Kidney (tissue), 14 donors: ENCODE data around the gene ZNF157. TPM values are rescaled to one million over a fixed set of nuclear protein-coding genes. Genes with fewer than 3 reads are reported as not detected.

ENCODE experiments used
- DNase-seq, 5 donors: peaks; one replicate each; pipeline ENCODE4 v3.0.0-alpha.2; 2013 to 2020
- FAIRE-seq: peaks from 2 replicates; lab custom pipeline; 2012; peaks lifted over from hg19 to GRCh38; lab: Jason Lieb, UNC
- H3K27ac ChIP-seq, 2 donors: one replicate each; pipeline ENCODE4 v1.7.0; 2013; ENCODE audit warnings: low read depth in 2 of 2, low read length in 2 of 2, inconsistent platforms in 1 of 2
- H3K27me3 ChIP-seq: one replicate; pipeline ENCODE4 v1.7.1; 2013; ENCODE audit warnings: low read length, inconsistent platforms; ENCODE audit not compliant: control insufficient read depth, insufficient read depth
- H3K36me3 ChIP-seq, 3 donors: one replicate each; pipeline versions ENCODE4 v1.7.0 to v1.7.1; 2013; ENCODE audit warnings: low read length in 3 of 3, control low read depth in 1 of 3, inconsistent platforms in 1 of 3; ENCODE audit not compliant: insufficient read depth in 3 of 3, control insufficient read depth in 2 of 3
- H3K4me1 ChIP-seq, 3 donors: one replicate each; pipeline versions ENCODE4 v1.7.0 to v1.7.1; 2013; ENCODE audit warnings: low read length in 3 of 3, inconsistent platforms in 1 of 3, low read depth in 1 of 3; ENCODE audit not compliant: control insufficient read depth in 2 of 3, insufficient read depth in 2 of 3
- H3K4me3 ChIP-seq, 3 donors: one replicate each; pipeline versions ENCODE4 v1.7.0 to v1.8.1; 2013; ENCODE audit warnings: low read length in 3 of 3, control low read depth in 1 of 3, inconsistent platforms in 1 of 3
- H3K9ac ChIP-seq, 3 donors: one replicate each; pipeline versions ENCODE4 v1.7.0 to v1.7.1; 2013; ENCODE audit warnings: low read length in 3 of 3, control low read depth in 1 of 3, inconsistent platforms in 1 of 3
- H3K9me3 ChIP-seq, 3 donors: one replicate each; pipeline versions ENCODE4 v1.7.0 to v1.7.1; 2013; ENCODE audit warnings: low read length in 3 of 3, control low read depth in 1 of 3, inconsistent platforms in 1 of 3; ENCODE audit not compliant: control insufficient read depth in 2 of 3, insufficient read depth in 1 of 3
- CTCF ChIP-seq: IDR thresholded peaks from 3 replicates; pipeline ENCODE4 v1.5.1; 2012; ENCODE audit warnings: mild to moderate bottlenecking, moderate library complexity, borderline replicate concordance; ENCODE audit not compliant: insufficient read depth; ENCODE audit errors: extremely low read depth
- intact Hi-C: fragments of 100-400 bp; cut with DNase I; formaldehyde crosslinking; loops from one replicate; pipeline ENCODE4 v1.11.1; 2022
- polyA plus RNA-seq: library from polyadenylated mRNA; stranded (reverse); fragments of 350-450 nt; fragmentation: Illumina TruSeq; extraction: RNeasy Lipid Tissue Mini Kit (QIAGEN cat#74804); gene quantifications from one replicate; pipeline ENCODE4 v1.2.3, GENCODE V29; 2014; ENCODE audit warnings: low read depth, low replicate concordance; ENCODE audit not compliant: insufficient read depth
- total RNA-seq: library from RNA; stranded (reverse); fragmentation: NEBNext Ultra II Directional; extraction: Animal tissue kit (Norgen Biotek cat#: 25700); gene quantifications from one replicate; pipeline ENCODE4 v1.2.1, GENCODE V29; 2021
- donor health status: control.
- donor health status: control.
- donor health status: control.
- donor health status: control.
- donor health status: control.
- donor health status: DM: yes; HTN: yes; CAD: no.
- donor health status: Normal renal cell carcinoma (clear cell type).

The ZNF157 gene
- total and polyA plus RNA-seq, 2 donors from 2014 or later, result 0.17 to 0.57 TPM

- H3K27me3 ChIP-seq, result no peaks in the 10 kb centered on the region
- intact Hi-C loops, result no loop called here
- H3K4me3 ChIP-seq, result no peak overlapping the region
- H3K9me3 ChIP-seq, result peaks cover 2 to 24% (median 3%) of the 10 kb centered on the region in 3 donors
- no peaks in the 10 kb centered on the region for H3K4me1 ChIP-seq
- H3K36me3 ChIP-seq, result peaks cover 0 to 13% (median 9%) of the 10 kb centered on the region in 3 donors
- FAIRE-seq, result no peak
- DNase-seq, result no peak
- H3K9ac ChIP-seq, result no peak overlapping the region
- H3K27ac ChIP-seq, result no peak overlapping the region
- no peak for TF ChIP-seq CTCF
Measured at GRCh38 chrX:47447607-47448006, 77.2 kb downstream of the ZNF157 start.

- Histone ChIP-seq H3K27ac (no peak overlapping the region), H3K36me3 (peaks cover 0 to 13% (median 9%) of the 10 kb centered on the region in 3 donors), H3K9ac (no peak overlapping the region), H3K4me1 (no peaks in the 10 kb centered on the region), H3K9me3 (peaks cover 2 to 24% (median 3%) of the 10 kb centered on the region in 3 donors), H3K4me3 (no peak overlapping the region), H3K27me3 (no peaks in the 10 kb centered on the region)
- no peak for TF ChIP-seq CTCF
- no peak for FAIRE-seq
- intact Hi-C loops, result no loop called here
- DNase-seq, result no peak
Measured at GRCh38 chrX:47448165-47448806, 77.9 kb downstream of the ZNF157 start.

GRCh38 chrX:47452112-47452511 is 81.7 kb downstream of the ZNF157 start:
- Histone ChIP-seq H3K4me1 (no peaks in the 10 kb centered on the region), H3K36me3 (peaks cover 2 to 16% (median 9%) of the 10 kb centered on the region in 3 donors), H3K9ac (no peak overlapping the region), H3K9me3 (peaks cover under 1 to 22% (median 3%) of the 10 kb centered on the region in 3 donors), H3K4me3 (no peak overlapping the region), H3K27me3 (no peaks in the 10 kb centered on the region), H3K27ac (no peak overlapping the region)
- no peak for DNase-seq
- no peak for TF ChIP-seq CTCF
- intact Hi-C loops, result no loop called here
- no peak for FAIRE-seq
